Lung (tissue), 12 donors: ENCODE results near the gene G2E3. TPM values are rescaled to one million over a fixed set of nuclear protein-coding genes. Genes with fewer than 3 reads are reported as not detected.

Experiments used
- ATAC-seq: fragments of 200-7000 bp; cut with Tn5 transposase; one replicate; pipeline ENCODE4 v1.9.1; 2020; ENCODE audit warnings: moderate number of reproducible peaks; ENCODE audit not compliant: insufficient read depth, low FRiP score
- DNase-seq, 3 donors: peaks; one replicate each; pipeline ENCODE4 v3.0.0-alpha.2; 2013 to 2017
- H3K27ac ChIP-seq, 2 donors: one replicate each; pipeline ENCODE4 v1.5.1; 2013; ENCODE audit warnings: mild to moderate bottlenecking in 2 of 2, moderate library complexity in 2 of 2, control low read depth in 1 of 2, inconsistent platforms in 1 of 2, low read depth in 1 of 2, low read length in 1 of 2
- H3K27me3 ChIP-seq, 3 donors: one replicate each; pipeline ENCODE4 v1.5.1; 2013; ENCODE audit warnings: low read length in 2 of 3; ENCODE audit not compliant: control insufficient read depth in 3 of 3, insufficient read depth in 3 of 3
- H3K36me3 ChIP-seq, 4 donors: one replicate each; pipeline ENCODE4 v1.5.1; 2013; ENCODE audit warnings: low read length in 4 of 4, mild to moderate bottlenecking in 1 of 4, moderate library complexity in 1 of 4; ENCODE audit not compliant: control insufficient read depth in 4 of 4, insufficient read depth in 4 of 4
- H3K4me1 ChIP-seq, 5 donors: one replicate each; pipeline ENCODE4 v1.5.1; 2013; ENCODE audit warnings: low read length in 5 of 5, mild to moderate bottlenecking in 2 of 5, moderate library complexity in 1 of 5; ENCODE audit not compliant: control insufficient read depth in 5 of 5, insufficient read depth in 5 of 5
- H3K4me3 ChIP-seq: one replicate; pipeline ENCODE4 v1.5.1; 2013; ENCODE audit warnings: mild to moderate bottlenecking, control low read depth, moderate library complexity
- H3K9ac ChIP-seq, 2 donors: one replicate each; pipeline ENCODE4 v1.5.1; 2013; ENCODE audit warnings: low read length in 2 of 2, control low read depth in 1 of 2; ENCODE audit not compliant: insufficient read depth in 1 of 2
- H3K9me3 ChIP-seq, 4 donors: one replicate each; pipeline ENCODE4 v1.5.1; 2013; ENCODE audit warnings: low read length in 3 of 4, mild to moderate bottlenecking in 1 of 4, moderate library complexity in 1 of 4; ENCODE audit not compliant: control insufficient read depth in 4 of 4, insufficient read depth in 3 of 4
- WGBS, 2 donors: extraction: QIAGEN DNeasy Blood & Tissue Kit; methylation state at CpG; one replicate each; pipeline ENCODE4 v1.1.7; 2013; 5-methylcytosine and 5-hydroxymethylcytosine counted together
- polyA plus RNA-seq, 2 donors: library from polyadenylated mRNA; stranded (reverse); fragments of 200-250 nt; gene quantifications; one replicate each; pipeline ENCODE4 v1.2.1, GENCODE V29; 2013
- total RNA-seq, 2 donors: library from RNA; depleted of rRNA in 1 of 2; stranded (reverse); fragments of >200 nt in 1 of 2; gene quantifications; one replicate each; pipeline ENCODE4 v1.2.1, GENCODE V29; 2014 to 2021
- TF ChIP-seq, protein P1 (sequence below): IDR thresholded peaks from 2 replicates; pipeline ENCODE4 v1.5.1; 2012; ENCODE audit warnings: mild to moderate bottlenecking; ENCODE audit errors: control extremely low read depth, extremely low read depth
- donor health status: control.
- donor health status: control.
- donor health status: Bipolar disorder and iron deficiency.
- donor health status: healthy.
- donor health status: DM: yes; HTN: yes; CAD: no.

Gene G2E3
- total and polyA plus RNA-seq, 4 donors = 3.8 to 24.5 (median 8.5) TPM

DNA sequence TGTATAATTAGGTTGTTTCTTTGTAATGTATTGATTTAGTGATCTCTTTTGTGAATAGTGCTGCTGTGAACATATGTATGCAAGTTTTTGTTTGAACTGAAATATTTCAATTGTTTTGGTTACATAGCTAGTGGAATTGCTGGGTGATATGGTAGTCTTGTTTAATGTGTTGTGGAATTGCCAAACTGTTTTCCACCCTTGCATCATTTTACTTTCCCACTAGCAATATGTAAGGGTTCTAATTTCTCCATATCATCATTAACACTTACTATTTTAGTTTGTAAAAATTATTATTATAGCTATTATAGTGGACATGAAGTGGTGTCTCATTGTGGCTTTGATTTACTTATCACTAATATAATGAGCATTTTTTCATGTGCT lies 5.9 kb downstream of the G2E3 start:
- Histone ChIP-seq H3K4me1 (peaks cover 0 to 18% (median 6%) of the 10 kb centered on the region in 5 donors), H3K36me3 (peaks cover 0 to 5% (median under 1%) of the 10 kb centered on the region in 4 donors), H3K27me3 (no peaks in the 10 kb centered on the region), H3K9me3 (no peaks in the 10 kb centered on the region), H3K9ac (no peak overlapping the region), H3K27ac (no peak overlapping the region), H3K4me3 (no peak overlapping the region)
- TF ChIP-seq, protein P1, sequence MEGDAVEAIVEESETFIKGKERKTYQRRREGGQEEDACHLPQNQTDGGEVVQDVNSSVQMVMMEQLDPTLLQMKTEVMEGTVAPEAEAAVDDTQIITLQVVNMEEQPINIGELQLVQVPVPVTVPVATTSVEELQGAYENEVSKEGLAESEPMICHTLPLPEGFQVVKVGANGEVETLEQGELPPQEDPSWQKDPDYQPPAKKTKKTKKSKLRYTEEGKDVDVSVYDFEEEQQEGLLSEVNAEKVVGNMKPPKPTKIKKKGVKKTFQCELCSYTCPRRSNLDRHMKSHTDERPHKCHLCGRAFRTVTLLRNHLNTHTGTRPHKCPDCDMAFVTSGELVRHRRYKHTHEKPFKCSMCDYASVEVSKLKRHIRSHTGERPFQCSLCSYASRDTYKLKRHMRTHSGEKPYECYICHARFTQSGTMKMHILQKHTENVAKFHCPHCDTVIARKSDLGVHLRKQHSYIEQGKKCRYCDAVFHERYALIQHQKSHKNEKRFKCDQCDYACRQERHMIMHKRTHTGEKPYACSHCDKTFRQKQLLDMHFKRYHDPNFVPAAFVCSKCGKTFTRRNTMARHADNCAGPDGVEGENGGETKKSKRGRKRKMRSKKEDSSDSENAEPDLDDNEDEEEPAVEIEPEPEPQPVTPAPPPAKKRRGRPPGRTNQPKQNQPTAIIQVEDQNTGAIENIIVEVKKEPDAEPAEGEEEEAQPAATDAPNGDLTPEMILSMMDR = no peak
- ATAC-seq (no peak), DNase-seq (no peak)

DNA sequence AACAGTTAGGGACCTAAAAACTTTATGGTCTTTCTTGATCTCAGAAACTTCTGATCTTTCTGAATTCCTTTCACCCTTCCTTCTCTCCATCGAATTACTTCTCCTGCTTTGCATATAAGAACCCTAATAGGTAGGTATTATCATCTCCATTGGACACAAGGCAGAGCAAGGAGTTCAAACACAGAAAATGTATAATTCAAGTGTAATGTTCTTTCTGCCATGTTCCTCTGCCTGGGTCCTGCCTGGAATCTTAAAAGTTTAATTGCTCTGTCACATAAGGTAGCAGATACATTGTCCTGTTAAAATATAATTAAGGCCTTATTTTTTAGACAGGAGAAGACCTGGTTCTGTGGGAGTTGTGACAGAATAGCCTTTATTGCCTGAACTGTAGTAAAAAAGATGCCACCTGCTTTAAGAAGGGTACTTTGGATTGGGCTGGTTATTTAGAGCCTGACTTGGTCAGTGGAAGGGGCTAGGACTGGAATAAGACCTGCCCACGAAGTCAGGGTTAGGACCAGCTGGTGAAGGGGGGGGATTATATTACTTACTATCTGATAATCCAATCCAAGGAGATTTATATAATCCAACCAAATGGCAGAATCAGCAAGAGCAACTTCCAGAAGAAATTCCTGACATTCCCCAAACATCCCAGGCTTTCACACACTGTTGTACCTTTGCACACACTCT lies 10.4 kb downstream of the G2E3 start:
- no peak overlapping the region for H3K9ac ChIP-seq
- no peaks in the 10 kb centered on the region for H3K9me3 ChIP-seq
- H3K27me3 ChIP-seq = no peaks in the 10 kb centered on the region
- H3K4me1 ChIP-seq = peaks cover 0 to 3% (median 0%) of the 10 kb centered on the region in 5 donors
- peaks cover 0 to 2% (median 0%) of the 10 kb centered on the region in 4 donors for H3K36me3 ChIP-seq
- TF ChIP-seq, protein P1 = no peak
- no peak overlapping the region for H3K4me3 ChIP-seq
- H3K27ac ChIP-seq = no peak overlapping the region
- ATAC-seq (no peak), DNase-seq (no peak)
- WGBS, 2 donors = 83 to 87% methylated on average over 2 of the region's 2 CpGs

DNA sequence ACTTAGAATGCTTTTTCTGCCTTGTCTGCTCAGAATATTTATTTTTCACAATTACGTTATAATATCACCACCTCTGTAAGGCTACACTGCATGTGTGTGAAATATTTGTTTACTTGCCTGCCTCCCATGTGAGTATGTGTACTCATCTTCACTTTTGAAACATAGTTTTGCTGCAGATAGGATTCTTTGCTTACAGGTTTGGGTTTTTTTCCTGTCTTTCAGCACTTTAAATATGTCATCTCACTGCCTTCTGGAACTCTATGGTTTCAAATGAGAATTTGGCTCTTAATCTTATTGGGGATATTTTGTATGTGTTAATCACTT lies 10.9 kb downstream of the G2E3 start:
- ATAC-seq = no peak
- DNase-seq = no peak
- 81 to 85% methylated on average over 1 of the region's 1 CpG for WGBS, 2 donors
- Histone ChIP-seq H3K9me3 (no peaks in the 10 kb centered on the region), H3K27ac (no peak overlapping the region), H3K4me1 (peaks cover 0 to 3% (median 0%) of the 10 kb centered on the region in 5 donors), H3K36me3 (peaks cover 0 to 2% (median 0%) of the 10 kb centered on the region in 4 donors), H3K9ac (no peak overlapping the region), H3K27me3 (no peaks in the 10 kb centered on the region), H3K4me3 (no peak overlapping the region)
- TF ChIP-seq, protein P1 = no peak

DNA sequence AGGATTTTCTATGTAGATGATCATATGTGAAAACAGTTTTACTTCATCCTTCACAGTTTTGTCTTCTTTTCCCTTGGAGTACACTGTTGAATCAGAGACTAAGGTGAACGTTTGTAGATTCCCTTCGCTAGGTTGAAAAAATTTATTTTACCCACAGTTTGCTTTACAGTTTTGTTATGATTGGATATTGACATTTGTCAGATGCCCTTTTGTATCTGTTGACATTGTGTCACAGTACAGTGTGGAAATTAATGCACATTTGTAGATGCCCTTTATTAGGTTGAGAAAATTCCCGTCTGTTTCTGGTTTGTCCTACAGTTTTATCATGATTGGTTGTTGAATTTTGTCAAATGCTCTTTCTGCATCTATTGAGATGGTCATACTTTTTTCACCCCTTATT lies 13.3 kb downstream of the G2E3 start:
- H3K4me1 ChIP-seq = peaks cover 0 to 3% (median 0%) of the 10 kb centered on the region in 5 donors
- no peak overlapping the region for H3K27ac ChIP-seq
- H3K9ac ChIP-seq = no peak overlapping the region
- peaks cover 0 to 2% (median 0%) of the 10 kb centered on the region in 4 donors for H3K36me3 ChIP-seq
- WGBS, 2 donors = 90 to 94% methylated on average over 3 of the region's 3 CpGs
- H3K4me3 ChIP-seq = no peak overlapping the region
- H3K27me3 ChIP-seq = no peaks in the 10 kb centered on the region
- no peaks in the 10 kb centered on the region for H3K9me3 ChIP-seq
- DNase-seq (no peak), ATAC-seq (no peak)
- TF ChIP-seq, protein P1 = no peak
